Kidney (tissue), 14 donors: Measurements from ENCODE around the gene INSYN2B. TPM values are rescaled to one million over a fixed set of nuclear protein-coding genes. Genes with fewer than 3 reads are reported as not detected.

Experiments
- DNase-seq, 5 donors: peaks; one replicate each; pipeline ENCODE4 v3.0.0-alpha.2; 2013 to 2020
- FAIRE-seq: peaks from 2 replicates; lab custom pipeline; 2012; peaks lifted over from hg19 to GRCh38; lab: Jason Lieb, UNC
- H3K27ac ChIP-seq, 2 donors: one replicate each; pipeline ENCODE4 v1.7.0; 2013; ENCODE audit warnings: low read depth in 2 of 2, low read length in 2 of 2, inconsistent platforms in 1 of 2
- H3K27me3 ChIP-seq: one replicate; pipeline ENCODE4 v1.7.1; 2013; ENCODE audit warnings: low read length, inconsistent platforms; ENCODE audit not compliant: control insufficient read depth, insufficient read depth
- H3K36me3 ChIP-seq, 3 donors: one replicate each; pipeline versions ENCODE4 v1.7.0 to v1.7.1; 2013; ENCODE audit warnings: low read length in 3 of 3, control low read depth in 1 of 3, inconsistent platforms in 1 of 3; ENCODE audit not compliant: insufficient read depth in 3 of 3, control insufficient read depth in 2 of 3
- H3K4me1 ChIP-seq, 3 donors: one replicate each; pipeline versions ENCODE4 v1.7.0 to v1.7.1; 2013; ENCODE audit warnings: low read length in 3 of 3, inconsistent platforms in 1 of 3, low read depth in 1 of 3; ENCODE audit not compliant: control insufficient read depth in 2 of 3, insufficient read depth in 2 of 3
- H3K4me3 ChIP-seq, 3 donors: one replicate each; pipeline versions ENCODE4 v1.7.0 to v1.8.1; 2013; ENCODE audit warnings: low read length in 3 of 3, control low read depth in 1 of 3, inconsistent platforms in 1 of 3
- H3K9ac ChIP-seq, 3 donors: one replicate each; pipeline versions ENCODE4 v1.7.0 to v1.7.1; 2013; ENCODE audit warnings: low read length in 3 of 3, control low read depth in 1 of 3, inconsistent platforms in 1 of 3
- H3K9me3 ChIP-seq, 3 donors: one replicate each; pipeline versions ENCODE4 v1.7.0 to v1.7.1; 2013; ENCODE audit warnings: low read length in 3 of 3, control low read depth in 1 of 3, inconsistent platforms in 1 of 3; ENCODE audit not compliant: control insufficient read depth in 2 of 3, insufficient read depth in 1 of 3
- intact Hi-C: fragments of 100-400 bp; cut with DNase I; formaldehyde crosslinking; loops from one replicate; pipeline ENCODE4 v1.11.1; 2022
- polyA plus RNA-seq: library from polyadenylated mRNA; stranded (reverse); fragments of 350-450 nt; fragmentation: Illumina TruSeq; extraction: RNeasy Lipid Tissue Mini Kit (QIAGEN cat#74804); gene quantifications from one replicate; pipeline ENCODE4 v1.2.3, GENCODE V29; 2014; ENCODE audit warnings: low read depth, low replicate concordance; ENCODE audit not compliant: insufficient read depth
- total RNA-seq: library from RNA; stranded (reverse); fragmentation: NEBNext Ultra II Directional; extraction: Animal tissue kit (Norgen Biotek cat#: 25700); gene quantifications from one replicate; pipeline ENCODE4 v1.2.1, GENCODE V29; 2021
- TF ChIP-seq, protein P1 (sequence below): IDR thresholded peaks from 3 replicates; pipeline ENCODE4 v1.5.1; 2012; ENCODE audit warnings: mild to moderate bottlenecking, moderate library complexity, borderline replicate concordance; ENCODE audit not compliant: insufficient read depth; ENCODE audit errors: extremely low read depth
- donor health status: control.
- donor health status: control.
- donor health status: control.
- donor health status: control.
- donor health status: control.
- donor health status: DM: yes; HTN: yes; CAD: no.
- donor health status: Normal renal cell carcinoma (clear cell type).

Gene INSYN2B
- total and polyA plus RNA-seq, 2 donors from 2014 or later: 0.28 TPM; not detected in 1

- no peaks in the 10 kb centered on the region for H3K36me3 ChIP-seq
- intact Hi-C loops: no loop called here
- H3K4me3 ChIP-seq: no peak overlapping the region
- no peaks in the 10 kb centered on the region for H3K4me1 ChIP-seq
- FAIRE-seq (no peak), DNase-seq (peak in 1 of 5 donors; percentile 31)
- TF ChIP-seq, protein P1, sequence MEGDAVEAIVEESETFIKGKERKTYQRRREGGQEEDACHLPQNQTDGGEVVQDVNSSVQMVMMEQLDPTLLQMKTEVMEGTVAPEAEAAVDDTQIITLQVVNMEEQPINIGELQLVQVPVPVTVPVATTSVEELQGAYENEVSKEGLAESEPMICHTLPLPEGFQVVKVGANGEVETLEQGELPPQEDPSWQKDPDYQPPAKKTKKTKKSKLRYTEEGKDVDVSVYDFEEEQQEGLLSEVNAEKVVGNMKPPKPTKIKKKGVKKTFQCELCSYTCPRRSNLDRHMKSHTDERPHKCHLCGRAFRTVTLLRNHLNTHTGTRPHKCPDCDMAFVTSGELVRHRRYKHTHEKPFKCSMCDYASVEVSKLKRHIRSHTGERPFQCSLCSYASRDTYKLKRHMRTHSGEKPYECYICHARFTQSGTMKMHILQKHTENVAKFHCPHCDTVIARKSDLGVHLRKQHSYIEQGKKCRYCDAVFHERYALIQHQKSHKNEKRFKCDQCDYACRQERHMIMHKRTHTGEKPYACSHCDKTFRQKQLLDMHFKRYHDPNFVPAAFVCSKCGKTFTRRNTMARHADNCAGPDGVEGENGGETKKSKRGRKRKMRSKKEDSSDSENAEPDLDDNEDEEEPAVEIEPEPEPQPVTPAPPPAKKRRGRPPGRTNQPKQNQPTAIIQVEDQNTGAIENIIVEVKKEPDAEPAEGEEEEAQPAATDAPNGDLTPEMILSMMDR: no peak
- no peaks in the 10 kb centered on the region for H3K27me3 ChIP-seq
- no peaks in the 10 kb centered on the region for H3K9me3 ChIP-seq
- no peak overlapping the region for H3K27ac ChIP-seq
- H3K9ac ChIP-seq: no peak overlapping the region
Measured at GRCh38 chr5:169904059-169904458, 76.2 kb downstream of the INSYN2B start.

- H3K4me1 ChIP-seq: no peaks in the 10 kb centered on the region
- intact Hi-C loops: no loop called here
- TF ChIP-seq, protein P1: no peak
- H3K9ac ChIP-seq: no peak overlapping the region
- no peaks in the 10 kb centered on the region for H3K27me3 ChIP-seq
- no peaks in the 10 kb centered on the region for H3K9me3 ChIP-seq
- no peak overlapping the region for H3K4me3 ChIP-seq
- H3K36me3 ChIP-seq: no peaks in the 10 kb centered on the region
- no peak for DNase-seq
- H3K27ac ChIP-seq: no peak overlapping the region
- FAIRE-seq: no peak
Measured at GRCh38 chr5:169901896-169902295, 78.4 kb downstream of the INSYN2B start.

DNA sequence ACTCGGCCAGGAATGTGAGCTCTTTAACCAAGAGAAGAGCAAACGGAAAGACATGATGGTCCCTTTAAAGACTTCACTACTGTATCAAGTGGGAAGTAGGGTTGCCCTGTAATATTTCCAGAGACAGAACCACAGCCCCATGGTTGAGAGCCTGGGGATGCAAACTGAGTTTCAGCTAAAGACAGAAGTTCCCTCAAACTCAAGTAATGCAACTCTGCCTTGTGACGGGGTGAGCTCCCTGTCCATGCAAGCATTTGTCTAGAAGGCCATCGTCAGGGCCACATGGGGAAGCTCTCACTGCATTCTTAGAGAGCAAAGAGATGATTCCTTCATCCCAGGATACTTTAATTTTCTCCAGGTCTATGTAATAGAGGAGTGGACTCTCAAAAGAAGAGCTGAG, 82.8 kb downstream of the INSYN2B start:
- intact Hi-C loops: no loop called here
- Histone ChIP-seq H3K9me3 (no peaks in the 10 kb centered on the region), H3K27ac (no peak overlapping the region), H3K36me3 (no peaks in the 10 kb centered on the region), H3K4me1 (no peaks in the 10 kb centered on the region), H3K9ac (no peak overlapping the region), H3K27me3 (no peaks in the 10 kb centered on the region), H3K4me3 (no peak overlapping the region)
- FAIRE-seq (no peak), DNase-seq (no peak)
- TF ChIP-seq, protein P1: no peak

DNA sequence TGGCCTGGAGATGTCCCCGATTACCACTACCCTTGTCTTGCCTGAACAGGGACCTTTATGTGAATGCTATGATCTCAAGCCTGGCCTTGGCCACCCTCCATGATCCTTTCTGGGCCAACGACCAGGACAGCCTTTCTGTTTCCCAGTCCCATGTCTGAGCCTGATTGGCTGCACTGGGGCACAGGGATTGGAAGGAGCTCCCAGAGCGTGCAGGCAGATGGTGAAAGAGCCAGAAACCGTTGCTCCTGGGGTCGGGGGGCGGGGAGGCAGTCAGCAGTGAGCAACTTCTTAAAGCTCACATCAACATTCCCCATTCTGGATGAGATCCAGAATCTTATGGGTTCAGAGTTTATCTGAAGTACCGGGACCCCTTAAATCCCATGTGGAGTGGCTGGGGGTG, 84.4 kb downstream of the INSYN2B start:
- no peaks in the 10 kb centered on the region for H3K4me1 ChIP-seq
- no peaks in the 10 kb centered on the region for H3K36me3 ChIP-seq
- FAIRE-seq (no peak), DNase-seq (peak in 1 of 5 donors; percentile 82)
- no peaks in the 10 kb centered on the region for H3K27me3 ChIP-seq
- TF ChIP-seq, protein P1: no peak
- no peak overlapping the region for H3K27ac ChIP-seq
- intact Hi-C loops: no loop called here
- no peaks in the 10 kb centered on the region for H3K9me3 ChIP-seq
- H3K4me3 ChIP-seq: no peak overlapping the region
- no peak overlapping the region for H3K9ac ChIP-seq
